GM23338 (cell line): ENCODE results near the gene LAD1.

Experiments
- EZH2 ChIP-seq: fragments of 200-600 bp; sonication (generic); IDR thresholded peaks from one replicate; pipeline ENCODE4 v1.8.0; 2017; ENCODE audit warnings: antibody characterized with exemption, mild to moderate bottlenecking, low read depth; ENCODE audit not compliant: unreplicated experiment
- EZH2phosphoT487 ChIP-seq: fragments of 200-600 bp; sonication (generic); IDR thresholded peaks from one replicate; pipeline ENCODE4 v1.8.1; 2018; ENCODE audit warnings: antibody characterized with exemption; ENCODE audit not compliant: unreplicated experiment
- POLR2AphosphoS5 ChIP-seq: IDR thresholded peaks from 2 replicates; pipeline ENCODE4 v1.6.1; 2016; ENCODE audit warnings: antibody characterized with exemption, low read depth
- TF ChIP-seq, protein P1 (sequence below), 2 experiments: fragments of 200-600 bp in 1 of 2; sonication (generic) in 1 of 2; conservative IDR thresholded peaks; 2 replicates each; pipeline versions ENCODE4 v1.5.1 to v1.6.1; 2016 to 2017; ENCODE audit warnings: antibody characterized with exemption in 2 of 2, low read depth in 2 of 2, mild to moderate bottlenecking in 2 of 2, moderate library complexity in 1 of 2

DNA sequence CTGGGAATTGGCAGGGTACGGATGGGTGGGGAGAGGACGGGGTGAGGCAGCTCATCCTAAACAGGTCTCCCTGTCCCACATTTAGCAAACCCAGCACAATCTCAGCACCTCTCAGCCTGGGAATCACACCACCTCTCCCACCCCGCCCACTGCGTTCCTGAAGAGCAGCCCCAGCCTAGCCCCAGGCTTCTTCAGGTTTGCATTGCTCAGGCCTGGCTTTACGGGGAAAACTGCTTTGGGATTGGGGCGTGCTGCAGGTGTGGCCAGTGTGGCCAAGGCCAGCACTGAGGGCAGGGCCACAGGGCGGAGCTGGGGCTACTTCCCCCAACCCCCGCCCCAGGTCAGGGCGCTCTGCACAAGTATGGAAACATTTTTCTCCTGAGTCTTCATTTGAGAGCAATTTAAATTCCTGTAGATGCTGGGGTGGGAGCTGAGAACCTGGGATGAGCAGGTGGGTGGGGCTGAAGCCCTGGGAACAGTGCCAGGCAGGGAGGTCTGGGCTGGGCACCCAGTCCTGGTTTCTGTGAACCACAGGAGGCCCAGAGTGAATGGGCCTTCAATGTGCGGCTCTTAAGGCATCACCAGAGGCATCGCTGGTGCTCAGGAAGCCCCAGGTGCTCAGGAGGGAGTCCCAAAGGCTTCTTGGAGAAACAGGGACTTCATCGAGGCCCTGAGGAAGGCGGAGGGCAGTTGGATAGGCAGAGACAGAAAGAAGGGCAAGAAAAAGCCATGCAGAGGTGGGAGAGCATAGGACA, 45.8 kb downstream of the LAD1 start:
- TF ChIP-seq, protein P1, sequence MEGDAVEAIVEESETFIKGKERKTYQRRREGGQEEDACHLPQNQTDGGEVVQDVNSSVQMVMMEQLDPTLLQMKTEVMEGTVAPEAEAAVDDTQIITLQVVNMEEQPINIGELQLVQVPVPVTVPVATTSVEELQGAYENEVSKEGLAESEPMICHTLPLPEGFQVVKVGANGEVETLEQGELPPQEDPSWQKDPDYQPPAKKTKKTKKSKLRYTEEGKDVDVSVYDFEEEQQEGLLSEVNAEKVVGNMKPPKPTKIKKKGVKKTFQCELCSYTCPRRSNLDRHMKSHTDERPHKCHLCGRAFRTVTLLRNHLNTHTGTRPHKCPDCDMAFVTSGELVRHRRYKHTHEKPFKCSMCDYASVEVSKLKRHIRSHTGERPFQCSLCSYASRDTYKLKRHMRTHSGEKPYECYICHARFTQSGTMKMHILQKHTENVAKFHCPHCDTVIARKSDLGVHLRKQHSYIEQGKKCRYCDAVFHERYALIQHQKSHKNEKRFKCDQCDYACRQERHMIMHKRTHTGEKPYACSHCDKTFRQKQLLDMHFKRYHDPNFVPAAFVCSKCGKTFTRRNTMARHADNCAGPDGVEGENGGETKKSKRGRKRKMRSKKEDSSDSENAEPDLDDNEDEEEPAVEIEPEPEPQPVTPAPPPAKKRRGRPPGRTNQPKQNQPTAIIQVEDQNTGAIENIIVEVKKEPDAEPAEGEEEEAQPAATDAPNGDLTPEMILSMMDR (conservative IDR thresholded peaks at IDR 0.05; ENCODE audit: low read depth in 2 of 2), result no peak
- TF ChIP-seq EZH2phosphoT487 (no peak), EZH2 (no peak), POLR2AphosphoS5 (no peak)
